GM12873 (cell line): Measurements from ENCODE around the gene WDTC1.

Experiments
- TF ChIP-seq, protein P1 (sequence below): IDR thresholded peaks from 2 replicates; pipeline ENCODE4 v1.5.1; 2012; ENCODE audit warnings: low read depth, mild to moderate bottlenecking, moderate library complexity, low read length, control low read depth; ENCODE audit not compliant: insufficient read depth; ENCODE audit errors: missing control alignments

WDTC1 gene, protein sequence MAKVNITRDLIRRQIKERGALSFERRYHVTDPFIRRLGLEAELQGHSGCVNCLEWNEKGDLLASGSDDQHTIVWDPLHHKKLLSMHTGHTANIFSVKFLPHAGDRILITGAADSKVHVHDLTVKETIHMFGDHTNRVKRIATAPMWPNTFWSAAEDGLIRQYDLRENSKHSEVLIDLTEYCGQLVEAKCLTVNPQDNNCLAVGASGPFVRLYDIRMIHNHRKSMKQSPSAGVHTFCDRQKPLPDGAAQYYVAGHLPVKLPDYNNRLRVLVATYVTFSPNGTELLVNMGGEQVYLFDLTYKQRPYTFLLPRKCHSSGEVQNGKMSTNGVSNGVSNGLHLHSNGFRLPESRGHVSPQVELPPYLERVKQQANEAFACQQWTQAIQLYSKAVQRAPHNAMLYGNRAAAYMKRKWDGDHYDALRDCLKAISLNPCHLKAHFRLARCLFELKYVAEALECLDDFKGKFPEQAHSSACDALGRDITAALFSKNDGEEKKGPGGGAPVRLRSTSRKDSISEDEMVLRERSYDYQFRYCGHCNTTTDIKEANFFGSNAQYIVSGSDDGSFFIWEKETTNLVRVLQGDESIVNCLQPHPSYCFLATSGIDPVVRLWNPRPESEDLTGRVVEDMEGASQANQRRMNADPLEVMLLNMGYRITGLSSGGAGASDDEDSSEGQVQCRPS

GRCh38 chr1:27234049-27234882 is at the start of gene WDTC1:
WDTC1 (plus strand) TSS chr1:27234632; CDS start chr1:27261055, 26,423 bp downstream.
- TF ChIP-seq, protein P1, sequence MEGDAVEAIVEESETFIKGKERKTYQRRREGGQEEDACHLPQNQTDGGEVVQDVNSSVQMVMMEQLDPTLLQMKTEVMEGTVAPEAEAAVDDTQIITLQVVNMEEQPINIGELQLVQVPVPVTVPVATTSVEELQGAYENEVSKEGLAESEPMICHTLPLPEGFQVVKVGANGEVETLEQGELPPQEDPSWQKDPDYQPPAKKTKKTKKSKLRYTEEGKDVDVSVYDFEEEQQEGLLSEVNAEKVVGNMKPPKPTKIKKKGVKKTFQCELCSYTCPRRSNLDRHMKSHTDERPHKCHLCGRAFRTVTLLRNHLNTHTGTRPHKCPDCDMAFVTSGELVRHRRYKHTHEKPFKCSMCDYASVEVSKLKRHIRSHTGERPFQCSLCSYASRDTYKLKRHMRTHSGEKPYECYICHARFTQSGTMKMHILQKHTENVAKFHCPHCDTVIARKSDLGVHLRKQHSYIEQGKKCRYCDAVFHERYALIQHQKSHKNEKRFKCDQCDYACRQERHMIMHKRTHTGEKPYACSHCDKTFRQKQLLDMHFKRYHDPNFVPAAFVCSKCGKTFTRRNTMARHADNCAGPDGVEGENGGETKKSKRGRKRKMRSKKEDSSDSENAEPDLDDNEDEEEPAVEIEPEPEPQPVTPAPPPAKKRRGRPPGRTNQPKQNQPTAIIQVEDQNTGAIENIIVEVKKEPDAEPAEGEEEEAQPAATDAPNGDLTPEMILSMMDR, result no peak

GRCh38 chr1:27192039-27192529 is 42.3 kb upstream of the WDTC1 start:
- TF ChIP-seq, protein P1, result no peak

DNA sequence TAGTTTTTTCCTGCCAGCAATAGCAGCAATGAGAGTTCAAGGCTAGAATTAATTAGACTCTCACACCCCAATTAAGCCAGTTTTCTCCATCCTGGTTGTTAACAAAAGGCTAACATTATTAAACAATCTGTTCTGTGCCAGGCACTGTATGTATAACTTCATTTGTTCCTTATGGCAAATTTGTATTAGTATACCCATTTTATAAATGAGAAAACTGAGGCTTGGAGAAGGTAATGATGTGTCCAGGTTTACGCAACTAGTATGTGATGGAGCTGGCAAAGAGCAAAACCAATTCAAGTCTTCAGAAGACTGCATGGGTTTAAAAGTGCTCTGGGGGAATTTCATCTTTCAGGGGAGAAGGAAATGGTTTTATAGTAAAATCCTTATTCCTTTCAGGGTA is 41.2 kb upstream of the WDTC1 start:
- TF ChIP-seq, protein P1, result no peak

DNA sequence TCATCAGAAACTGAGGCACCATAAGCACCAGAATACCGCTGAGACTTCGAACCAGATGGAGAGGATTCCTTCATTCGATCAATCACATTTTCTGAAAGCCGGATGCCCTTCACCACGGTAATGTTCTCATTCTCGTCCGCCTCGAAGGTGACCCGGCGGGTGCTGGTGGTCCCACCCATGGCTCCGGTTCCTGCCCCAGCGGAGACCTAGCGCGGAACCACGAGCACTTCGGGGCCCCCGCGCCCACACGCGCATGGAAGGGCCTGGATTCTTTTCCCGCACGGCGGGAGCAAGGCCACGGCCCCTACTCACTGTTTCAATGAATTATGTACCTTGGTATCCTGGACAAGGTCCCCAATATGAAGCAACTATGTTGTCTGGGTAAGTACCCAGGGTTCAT is 33.1 kb upstream of the WDTC1 start:
- TF ChIP-seq, protein P1, result no peak

- TF ChIP-seq, protein P1, result no peak
These were observed 30.5 kb upstream of the WDTC1 start for GRCh38 chr1:27203946-27204345.

- TF ChIP-seq, protein P1, result no peak
These were observed 18.0 kb upstream of the WDTC1 start for GRCh38 chr1:27216466-27216865.
